Urinary bladder (tissue), 4 donors: ENCODE measurements around the gene KISS1R. TPM values are rescaled to one million over a fixed set of nuclear protein-coding genes. Genes with fewer than 3 reads are reported as not detected.
A peak's percentile ranks its signal among the peaks of the same experiment; 100 is the strongest.

ENCODE experiments used
- DNase-seq: peaks from one replicate; pipeline ENCODE4 v3.0.0-alpha.2; 2015; ENCODE audit errors: extremely low spot score
- H3K27ac ChIP-seq: one replicate; pipeline ENCODE4 v1.5.1; 2013; ENCODE audit warnings: low read depth, mild to moderate bottlenecking, moderate library complexity
- H3K36me3 ChIP-seq: one replicate; pipeline ENCODE4 v1.6.1; 2013; ENCODE audit warnings: mild to moderate bottlenecking, moderate library complexity; ENCODE audit not compliant: insufficient read depth
- H3K4me1 ChIP-seq: one replicate; pipeline ENCODE4 v1.6.1; 2013; ENCODE audit warnings: mild to moderate bottlenecking, moderate library complexity; ENCODE audit not compliant: insufficient read depth
- H3K4me3 ChIP-seq: one replicate; pipeline ENCODE4 v1.5.1; 2013; ENCODE audit warnings: low read depth, low read length
- WGBS: extraction: QIAGEN DNeasy Blood & Tissue Kit; methylation state at CpG from one replicate; pipeline ENCODE4 v1.1.7; 2013; 5-methylcytosine and 5-hydroxymethylcytosine counted together
- polyA plus RNA-seq: library from polyadenylated mRNA; stranded (reverse); fragments of 200-250 nt; gene quantifications from one replicate; pipeline ENCODE4 v1.2.3, GENCODE V29; 2013
- total RNA-seq: library from RNA; depleted of rRNA; stranded (reverse); fragments of >200 nt; gene quantifications from one replicate; pipeline ENCODE4 v1.2.3, GENCODE V29; 2014
- donor health status: healthy with polysubstance abuse.
- donor health status: healthy.

KISS1R gene
- total and polyA plus RNA-seq, 2 donors = 0.28 TPM; not detected in 1

DNA sequence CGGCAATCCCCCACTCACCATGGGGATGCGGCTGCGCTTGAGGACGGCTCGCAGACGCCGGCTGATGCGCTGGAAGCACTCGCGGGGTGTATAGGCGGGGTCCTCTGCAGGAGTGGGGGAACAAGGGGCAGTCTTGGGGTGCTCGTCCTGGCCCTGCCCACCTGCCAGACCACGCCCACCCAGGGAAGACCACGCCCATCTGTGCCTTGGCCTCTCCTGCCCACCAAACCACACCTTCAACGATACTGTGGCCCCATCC is 17.2 kb upstream of the KISS1R start:
- H3K36me3 ChIP-seq = peaks cover 3% of the 10 kb centered on the region
- no peak for DNase-seq
- no peak overlapping the region for H3K4me3 ChIP-seq
- WGBS = 92% methylated on average over 15 of the region's 15 CpGs
- no peak overlapping the region for H3K27ac ChIP-seq
- H3K4me1 ChIP-seq = no peaks in the 10 kb centered on the region

DNA sequence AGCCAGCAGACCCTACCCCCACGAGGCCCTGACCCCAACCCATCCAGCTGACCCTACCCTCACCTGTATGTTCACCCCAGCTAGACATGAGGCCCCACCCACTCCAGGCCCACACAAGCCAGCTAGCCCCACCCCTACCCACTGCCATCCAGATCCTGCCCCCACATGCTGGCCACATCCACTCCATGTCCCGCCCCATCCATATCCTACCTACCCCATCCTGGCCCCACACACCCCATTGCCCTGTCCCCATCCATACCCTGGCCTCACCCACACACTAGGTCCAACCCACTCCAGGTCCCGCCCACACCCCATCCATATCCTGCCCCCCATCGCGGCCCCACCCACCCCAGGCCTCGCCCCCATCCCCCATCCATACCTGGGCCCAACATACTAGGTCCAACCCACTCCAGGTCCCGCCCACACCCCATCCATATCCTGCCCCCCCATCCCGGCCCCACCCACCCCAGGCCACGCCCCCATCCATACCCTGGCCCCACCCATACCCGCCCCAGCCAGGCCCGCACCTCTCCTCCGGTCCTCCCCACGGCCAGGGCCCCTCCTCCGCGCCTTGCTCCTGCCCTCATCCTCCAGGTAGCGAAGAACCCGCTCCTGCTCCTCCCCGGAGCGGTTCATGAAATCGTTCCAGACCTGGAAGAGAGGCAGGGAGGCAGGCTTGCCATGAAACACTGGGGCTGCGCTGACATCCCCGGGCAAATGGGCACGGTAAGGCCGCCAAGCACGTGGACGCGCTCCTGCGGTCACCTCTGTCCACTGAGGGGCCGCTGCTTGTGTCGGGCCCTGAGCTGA is 16.6 kb upstream of the KISS1R start:
- DNase-seq = no peak
- no peaks in the 10 kb centered on the region for H3K4me1 ChIP-seq
- no peak overlapping the region for H3K27ac ChIP-seq
- WGBS = 83% methylated on average over 30 of the region's 30 CpGs
- H3K36me3 ChIP-seq = peaks cover 3% of the 10 kb centered on the region
- no peak overlapping the region for H3K4me3 ChIP-seq

DNA sequence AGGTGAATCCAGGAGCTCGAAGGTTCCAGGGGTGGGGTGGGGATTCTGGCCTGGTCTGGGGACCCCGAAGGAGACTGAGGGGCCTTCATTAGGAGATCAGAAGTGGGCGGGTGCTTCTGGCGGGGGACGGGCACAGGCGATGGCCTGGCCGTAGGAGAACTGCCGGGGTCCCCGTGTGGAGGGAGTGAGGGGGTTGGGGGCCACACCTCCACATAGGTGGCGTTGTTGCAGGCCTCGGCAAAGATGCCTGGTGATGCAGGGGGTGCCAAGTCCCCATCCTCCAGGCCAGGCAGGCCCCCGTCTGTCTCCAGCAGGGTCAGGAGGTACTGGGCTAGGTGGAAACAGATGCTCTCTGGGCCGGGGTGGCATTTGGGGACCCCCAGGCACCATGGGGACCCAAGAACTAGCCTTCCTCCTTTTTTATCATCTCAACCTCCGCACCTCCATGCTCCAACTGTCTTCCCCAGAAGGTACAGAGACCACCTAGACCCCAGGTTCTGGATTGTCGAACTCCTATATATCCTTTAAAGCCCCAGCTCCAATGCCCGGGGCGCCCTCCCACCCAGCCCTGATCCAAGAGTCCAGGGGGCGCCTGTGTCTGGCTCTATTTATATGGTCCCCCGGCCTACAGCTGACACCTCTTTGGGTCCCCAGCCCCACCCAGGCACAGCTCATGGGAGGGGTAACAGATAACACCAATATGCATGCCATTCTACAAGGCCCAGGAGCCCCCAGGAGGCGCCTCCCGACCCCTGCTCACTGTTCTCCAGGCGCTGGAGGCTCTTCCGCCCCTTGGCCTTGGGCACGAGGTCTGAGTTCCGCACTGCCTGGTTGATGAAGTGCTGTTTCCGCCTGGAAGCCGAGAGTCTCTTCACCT is 15.7 kb upstream of the KISS1R start:
- no peak overlapping the region for H3K4me3 ChIP-seq
- no peaks in the 10 kb centered on the region for H3K4me1 ChIP-seq
- H3K27ac ChIP-seq = no peak overlapping the region
- no peak for DNase-seq
- peaks cover 3% of the 10 kb centered on the region for H3K36me3 ChIP-seq
- 93% methylated on average over 27 of the region's 27 CpGs for WGBS

DNA sequence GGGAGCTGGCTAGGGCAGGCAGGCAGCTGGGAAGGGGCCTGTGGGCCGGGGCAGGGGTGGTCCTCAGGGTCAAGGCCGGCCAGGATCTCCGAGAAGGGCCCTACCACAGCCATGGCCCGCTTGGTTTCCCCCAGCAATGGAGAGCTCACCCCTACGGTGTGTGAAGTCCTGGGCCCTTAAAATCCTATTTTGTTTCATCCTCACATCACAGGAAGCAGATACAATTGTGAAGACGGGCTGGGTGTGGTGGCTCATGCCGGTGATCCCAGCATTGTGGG is 15.1 kb upstream of the KISS1R start:
- no peak overlapping the region for H3K4me3 ChIP-seq
- WGBS = 85% methylated on average over 7 of the region's 7 CpGs
- H3K4me1 ChIP-seq = no peaks in the 10 kb centered on the region
- peaks cover 3% of the 10 kb centered on the region for H3K36me3 ChIP-seq
- DNase-seq = no peak
- H3K27ac ChIP-seq = no peak overlapping the region

DNA sequence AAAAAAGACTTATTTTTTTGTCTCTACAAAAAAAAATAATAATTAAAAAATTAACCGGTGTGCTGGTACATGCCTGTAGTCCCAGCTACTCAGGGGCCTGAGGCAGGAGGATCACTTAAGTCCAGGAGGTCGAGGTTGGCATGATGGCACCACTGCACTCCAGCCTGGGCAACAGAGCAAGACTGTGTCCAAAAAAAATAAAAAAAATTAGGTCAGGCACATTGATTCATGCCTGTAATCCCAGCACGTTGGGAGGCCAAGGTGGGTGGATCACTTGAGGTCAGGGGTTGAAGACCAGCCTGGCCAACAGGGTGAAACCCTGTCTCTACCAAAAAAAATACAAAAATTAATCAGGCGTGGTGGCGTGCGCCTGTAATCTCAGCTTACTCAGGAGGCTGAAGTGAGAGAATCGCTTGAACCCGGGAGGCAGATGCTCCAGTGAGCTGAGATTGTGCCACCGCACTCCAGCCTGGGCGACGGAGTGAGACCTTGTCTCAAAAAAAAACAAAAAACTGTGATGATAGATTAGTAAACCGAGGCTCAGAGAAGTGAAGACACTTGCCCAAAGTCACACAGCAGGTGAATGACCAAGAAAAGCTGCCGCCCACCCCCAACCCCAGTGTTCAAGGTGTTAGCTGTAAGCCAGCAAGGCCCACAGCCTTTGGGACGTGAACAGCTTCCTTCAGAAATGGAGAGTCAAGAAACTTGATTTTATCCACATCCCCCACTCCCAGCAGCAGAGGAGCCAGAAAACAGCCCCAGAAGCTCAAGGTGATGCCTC is 14.5 kb upstream of the KISS1R start:
- no peak overlapping the region for H3K27ac ChIP-seq
- 90% methylated on average over 14 of the region's 14 CpGs for WGBS
- no peaks in the 10 kb centered on the region for H3K4me1 ChIP-seq
- H3K4me3 ChIP-seq = no peak overlapping the region
- H3K36me3 ChIP-seq = peaks cover 3% of the 10 kb centered on the region
- DNase-seq = no peak

DNA sequence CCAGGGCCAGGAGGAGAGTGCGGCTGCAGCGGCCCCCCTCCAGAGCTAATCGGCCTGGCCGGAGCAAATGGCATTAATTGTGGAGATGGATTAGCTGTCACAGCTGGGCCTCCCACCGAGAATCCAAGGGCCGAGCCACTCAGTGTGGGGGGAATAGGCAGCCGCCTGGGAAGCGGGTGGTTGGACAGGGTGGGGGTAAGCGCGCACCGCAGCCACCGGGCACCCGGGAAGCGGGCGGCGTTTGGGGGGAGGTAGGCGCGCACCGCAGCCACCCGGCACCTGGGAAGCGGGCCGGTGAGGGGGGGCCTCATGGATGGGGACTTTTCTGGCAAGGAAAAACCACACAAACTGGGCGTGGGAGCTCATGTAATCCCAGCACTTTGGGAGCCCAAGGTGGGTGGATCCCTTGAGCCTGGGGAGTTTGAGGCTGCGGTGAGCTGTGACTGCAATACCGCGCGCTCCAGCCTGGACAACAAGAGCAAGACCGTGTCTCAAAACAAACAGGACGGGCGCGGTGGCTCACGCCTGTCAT is 13.8 kb upstream of the KISS1R start:
- Histone ChIP-seq H3K4me1 (no peaks in the 10 kb centered on the region), H3K27ac (no peak overlapping the region), H3K36me3 (peaks cover 3% of the 10 kb centered on the region), H3K4me3 (no peak overlapping the region)
- 45% methylated on average over 32 of the region's 32 CpGs for WGBS
- no peak for DNase-seq

DNA sequence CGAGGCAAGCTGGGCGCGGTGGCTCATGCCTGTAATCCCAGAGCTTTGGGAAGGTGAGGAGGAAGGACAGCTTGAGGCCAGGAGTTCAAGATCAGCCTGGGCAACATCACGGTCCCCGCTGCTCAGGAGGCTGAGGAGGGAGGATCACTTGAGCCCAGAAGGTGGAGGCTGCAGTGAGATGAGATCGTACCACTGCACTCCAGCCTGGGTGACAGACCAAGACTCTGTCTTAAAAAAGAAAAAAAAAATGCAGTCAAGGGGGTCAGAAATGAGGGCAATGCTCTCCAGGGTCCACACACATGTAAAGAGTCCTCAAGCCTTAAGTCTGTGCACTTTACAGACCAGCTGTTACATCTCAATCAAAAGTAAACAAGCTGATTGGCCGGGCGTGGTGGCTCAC is 12.6 kb upstream of the KISS1R start:
- H3K27ac ChIP-seq = no peak overlapping the region
- H3K4me1 ChIP-seq = no peaks in the 10 kb centered on the region
- 93% methylated on average over 8 of the region's 8 CpGs for WGBS
- DNase-seq = no peak
- no peak overlapping the region for H3K4me3 ChIP-seq
- peaks cover 3% of the 10 kb centered on the region for H3K36me3 ChIP-seq

DNA sequence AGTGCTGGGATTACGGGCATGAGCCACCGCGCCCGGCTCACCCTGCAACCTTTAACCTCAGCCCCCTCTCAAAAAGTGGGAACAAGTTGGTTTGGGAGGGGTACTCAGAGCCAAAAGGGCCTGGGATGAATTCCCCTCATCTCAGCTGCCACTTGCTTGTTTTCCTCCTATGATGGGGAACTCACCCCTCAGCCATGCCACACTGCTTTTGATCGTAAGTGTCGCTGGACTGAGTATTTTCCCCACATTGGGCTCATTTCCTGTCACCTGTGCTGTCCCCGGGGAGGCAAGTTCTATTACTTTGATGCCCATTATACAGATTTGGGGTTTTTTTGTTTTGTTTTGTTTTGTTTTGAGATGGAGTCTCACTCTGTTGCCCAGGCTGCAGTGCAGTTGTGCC is 10.7 kb upstream of the KISS1R start:
- 94% methylated on average over 7 of the region's 7 CpGs for WGBS
- Histone ChIP-seq H3K4me3 (no peak overlapping the region), H3K27ac (no peak overlapping the region), H3K36me3 (no peaks in the 10 kb centered on the region), H3K4me1 (no peaks in the 10 kb centered on the region)
- no peak for DNase-seq

DNA sequence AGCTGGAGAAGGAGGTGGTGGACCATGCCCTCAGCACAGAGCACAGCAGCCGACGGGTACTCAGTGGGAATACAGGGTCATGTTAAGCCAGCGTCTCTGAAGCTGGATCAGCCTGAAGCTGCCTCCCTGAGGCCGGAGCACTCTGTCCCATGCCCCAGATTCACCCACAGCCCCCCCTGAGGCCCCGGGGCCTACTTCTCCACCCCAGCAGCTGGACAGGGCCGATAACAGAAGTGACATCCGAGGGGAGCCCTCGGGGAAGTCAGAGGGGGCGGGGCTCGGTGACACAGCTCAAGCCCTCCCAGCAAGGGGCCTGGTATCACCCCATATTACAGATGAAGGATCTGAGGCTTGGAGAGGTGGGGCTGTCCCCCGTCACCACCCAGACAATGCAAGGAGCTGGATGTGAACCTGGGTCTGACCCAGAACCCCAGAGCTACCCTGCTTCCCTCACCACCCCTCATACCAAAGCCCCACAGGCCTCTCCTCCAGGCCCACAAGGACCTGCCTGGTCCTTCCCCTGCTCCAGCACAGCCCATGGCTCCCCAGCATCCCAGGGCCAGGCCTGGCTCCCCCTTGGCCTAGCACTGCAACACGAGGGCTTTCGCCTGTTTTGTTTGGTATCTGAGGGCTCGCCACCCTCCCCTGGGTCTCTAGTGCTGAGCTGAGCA is 9.8 kb upstream of the KISS1R start:
- Histone ChIP-seq H3K4me1 (no peaks in the 10 kb centered on the region), H3K36me3 (no peaks in the 10 kb centered on the region), H3K27ac (no peak overlapping the region), H3K4me3 (no peak overlapping the region)
- no peak for DNase-seq
- WGBS = 80% methylated on average over 14 of the region's 14 CpGs

DNA sequence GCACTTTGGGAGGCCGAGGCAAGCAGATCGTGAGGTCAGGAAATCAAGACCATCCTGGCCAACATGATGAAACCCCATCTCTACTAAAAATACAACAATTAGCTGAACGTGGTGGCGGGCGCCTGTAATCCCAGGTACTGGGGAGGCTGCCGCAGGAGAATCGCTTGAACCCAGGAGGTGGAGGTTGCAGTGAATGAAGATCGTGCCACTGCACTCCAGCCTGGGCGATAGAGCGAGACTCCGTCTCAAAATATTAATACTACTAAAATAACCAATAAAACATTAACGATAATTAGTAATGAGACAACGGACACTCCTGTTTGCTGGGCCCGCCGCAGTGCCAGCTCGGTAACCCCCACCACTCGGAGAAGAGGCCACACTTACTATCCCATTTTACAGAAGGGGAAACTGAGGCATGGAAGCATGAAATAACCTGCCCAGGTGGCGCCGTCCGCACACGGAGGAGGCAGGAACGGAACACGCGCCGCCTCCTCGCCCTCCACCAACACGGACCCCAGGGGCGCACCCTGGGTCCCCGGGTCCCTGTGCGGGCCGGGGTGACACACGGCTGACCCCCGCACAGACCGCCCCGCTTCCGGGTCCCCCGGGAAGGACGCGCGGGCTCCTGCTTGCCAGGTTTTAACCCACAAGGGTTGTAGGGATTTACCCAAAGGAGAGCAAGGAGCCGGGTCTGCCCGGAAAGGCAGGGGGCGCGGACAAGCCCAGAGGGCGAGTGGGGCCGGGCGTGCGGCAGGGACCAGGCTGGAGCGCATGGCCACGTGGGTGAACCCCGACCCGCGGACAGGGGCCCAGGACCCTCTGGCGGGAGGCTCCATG is 5.7 kb upstream of the KISS1R start:
- Histone ChIP-seq H3K4me3 (peak overlapping the region; percentile 97), H3K27ac (no peak overlapping the region), H3K4me1 (no peaks in the 10 kb centered on the region), H3K36me3 (no peaks in the 10 kb centered on the region)
- DNase-seq = no peak
- 77% methylated on average over 54 of the region's 54 CpGs for WGBS

DNA sequence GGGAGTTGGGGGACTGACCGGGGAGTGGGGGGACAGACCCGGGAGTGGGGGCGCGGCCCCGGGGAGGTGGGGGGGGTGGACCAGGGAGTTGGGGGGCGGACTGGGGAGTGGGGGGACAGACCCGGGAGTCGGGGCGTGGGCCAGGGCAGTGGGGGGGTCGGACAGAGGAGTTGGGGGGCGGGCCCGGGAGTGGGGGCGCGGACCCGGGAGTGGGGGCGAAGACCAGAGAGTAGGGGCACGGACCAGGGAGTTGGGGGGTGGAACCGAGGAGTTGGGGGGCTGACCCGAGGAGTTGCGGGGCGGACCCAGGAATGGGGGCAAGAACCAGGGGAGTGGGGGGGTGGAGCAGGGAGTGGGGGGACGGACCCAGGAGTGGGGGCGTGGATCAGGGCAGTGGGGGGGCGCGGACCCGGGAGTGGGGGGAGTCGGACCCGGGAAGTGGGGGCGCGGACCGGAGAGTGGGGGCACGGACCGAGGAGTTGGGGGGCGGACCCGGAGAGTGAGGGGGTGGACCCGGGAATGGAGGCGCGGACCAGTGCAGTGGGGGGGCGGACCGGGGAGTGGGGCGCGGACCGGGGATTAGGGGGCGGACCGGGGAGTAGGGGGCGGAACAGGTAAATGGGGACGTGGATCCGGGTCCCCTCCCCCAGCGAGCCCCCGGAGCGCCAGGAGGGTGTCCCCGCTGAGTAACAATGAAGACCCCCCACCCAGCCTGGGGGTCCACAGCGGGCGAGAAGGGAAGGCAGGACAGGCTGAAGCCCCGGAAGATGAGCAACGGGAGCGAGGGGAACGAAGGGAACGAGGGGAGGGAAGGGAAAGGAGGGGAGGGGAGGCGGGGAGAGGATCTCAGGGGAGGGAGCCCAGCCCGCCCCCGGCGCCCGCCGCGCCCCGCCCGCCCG is 4.7 kb upstream of the KISS1R start:
- DNase-seq = no peak
- peak overlapping the region; percentile 92 for H3K27ac ChIP-seq
- WGBS = 4% methylated on average over 68 of the region's 69 CpGs
- H3K4me1 ChIP-seq = peaks cover 2% of the 10 kb centered on the region
- H3K4me3 ChIP-seq = peak overlapping the region; percentile 97
- no peaks in the 10 kb centered on the region for H3K36me3 ChIP-seq
